ENCODE results near the gene SMIM7.
"Not testable (repeated sequence)": the region's sequence is repeated elsewhere in the genome, so short reads cannot be mapped to it uniquely, and the experiment has no call there.

Gene SMIM7

DNA sequence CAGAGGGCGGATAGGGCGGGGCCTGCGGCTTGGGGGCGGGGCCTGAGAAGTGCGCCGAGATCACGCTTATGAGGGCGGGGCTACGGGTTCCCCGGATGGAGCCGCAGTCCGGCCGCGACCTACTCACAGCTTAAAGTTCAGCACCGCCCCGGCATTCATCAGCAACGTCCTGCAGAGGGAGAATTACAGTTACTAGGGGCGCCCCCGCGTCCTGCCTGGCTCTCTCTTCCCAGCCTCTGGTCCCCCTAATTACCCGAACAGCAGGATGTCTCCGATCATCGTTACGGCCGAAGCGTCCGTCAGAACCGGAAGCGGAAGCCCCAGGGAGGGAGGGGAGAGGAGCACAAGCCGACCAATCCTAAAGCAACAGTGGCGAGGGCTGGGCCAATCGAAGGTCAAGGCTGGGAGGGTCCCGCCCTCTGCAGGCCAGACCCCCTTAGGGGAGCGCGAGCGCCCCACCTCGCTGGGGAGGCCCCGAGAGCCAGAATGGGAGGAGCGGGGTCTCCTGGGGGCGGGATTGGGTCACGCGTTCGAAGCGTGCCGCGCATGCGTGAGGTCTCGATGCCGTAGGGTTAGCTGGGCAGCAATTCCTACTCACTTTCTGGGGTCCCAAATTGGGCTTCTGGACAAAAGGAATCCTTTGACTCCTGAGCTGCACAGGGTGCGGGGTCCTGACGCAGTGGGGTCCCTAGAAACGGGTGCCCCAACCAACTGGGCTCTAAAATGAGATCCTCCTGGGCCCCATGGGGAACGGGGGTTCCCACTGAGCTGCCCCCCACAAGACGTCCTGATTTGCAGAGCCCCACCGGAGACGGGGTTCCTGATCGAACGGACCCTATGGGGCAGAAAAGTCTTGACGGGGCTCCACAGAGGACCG is at the start of gene SMIM7:
Gene SMIM7 (minus strand): TSS at position 313 of the 877 bp plus-strand sequence. CDS start 34 bp downstream, at position 279.
- DNase-seq: peak; percentile 98 to 99 (median 98)

DNA sequence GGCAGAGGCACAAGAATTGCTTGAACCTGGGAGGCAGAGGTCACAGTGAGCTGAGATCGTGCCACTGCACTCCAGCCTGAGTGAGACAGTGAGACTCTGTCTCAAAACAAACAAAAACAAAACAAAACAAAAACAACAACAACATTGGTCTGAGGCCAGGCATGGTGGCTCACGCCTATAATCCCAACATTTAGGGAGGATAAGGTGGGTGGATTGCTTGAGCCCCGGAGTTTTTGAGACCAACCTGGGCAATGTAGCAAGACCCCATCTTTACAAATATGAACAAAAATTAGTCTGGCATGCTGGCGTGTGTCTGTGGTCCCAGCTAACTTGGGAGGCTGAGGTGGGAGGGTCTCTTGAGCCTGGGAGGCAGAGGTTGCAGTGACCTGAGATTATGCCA is 43.7 kb upstream of the SMIM7 start:
- DNase-seq: no peak

DNA sequence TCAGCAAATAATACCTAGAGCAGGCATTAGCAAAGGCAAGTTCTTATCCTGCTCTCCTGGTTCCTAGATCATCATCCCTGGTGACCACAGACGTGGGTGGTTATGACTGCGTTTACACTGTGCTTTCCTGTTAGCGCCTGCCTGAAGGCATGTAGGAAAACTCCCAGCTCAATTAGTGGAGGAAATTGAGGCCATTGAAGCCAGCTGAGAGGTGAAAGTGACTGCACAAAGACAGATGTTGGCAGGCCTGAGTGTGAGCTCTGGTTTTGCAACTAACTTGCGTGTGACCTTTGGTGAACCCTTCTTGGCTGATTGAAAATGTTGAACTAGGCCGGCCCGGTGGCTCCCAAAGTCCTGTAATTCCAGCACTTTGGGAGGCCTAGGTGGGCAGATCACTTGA is 42.2 kb upstream of the SMIM7 start:
- peak; percentile 43 to 63 (median 57) for DNase-seq

DNA sequence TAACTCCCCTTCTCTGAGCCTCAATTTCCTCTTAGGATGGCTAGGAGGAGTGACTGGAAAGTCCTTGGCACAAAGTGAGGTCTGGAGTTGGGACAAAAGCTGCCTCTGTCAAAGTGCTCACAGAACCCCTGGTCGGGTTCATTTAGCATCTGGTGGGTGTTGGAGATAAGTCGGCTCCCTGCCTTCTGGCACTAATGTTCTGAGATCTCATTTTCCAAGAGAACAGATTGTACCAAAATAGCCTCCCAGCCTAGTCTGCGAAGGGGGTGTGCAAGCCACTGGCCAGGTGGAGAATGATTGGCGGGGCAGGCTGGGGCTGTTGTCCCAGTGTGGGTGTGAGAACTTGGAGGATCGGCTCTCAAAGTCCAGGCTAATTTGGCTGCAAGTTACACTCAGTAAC is 39.0 kb upstream of the SMIM7 start:
- no peak for DNase-seq

DNA sequence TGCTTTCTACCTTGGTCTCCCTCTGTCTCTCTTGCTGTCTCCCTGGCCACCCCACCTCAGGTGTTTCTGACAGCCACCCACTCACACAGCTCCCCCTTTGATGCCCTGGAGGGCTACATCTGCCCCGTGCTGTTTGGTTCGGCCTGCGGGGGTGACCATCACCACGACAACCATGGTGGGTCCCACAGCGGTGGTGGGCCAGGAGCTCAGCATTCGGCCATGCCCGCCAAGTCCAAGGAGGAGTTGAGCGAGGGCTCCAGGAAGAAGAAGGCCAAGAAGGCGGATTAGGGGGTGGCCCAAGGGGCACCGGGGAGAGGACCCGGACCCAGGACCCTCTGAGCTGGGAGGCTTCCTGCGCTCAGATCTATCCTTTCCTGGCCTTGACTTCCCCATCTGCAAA is 28.1 kb upstream of the SMIM7 start:
- DNase-seq: no peak

DNA sequence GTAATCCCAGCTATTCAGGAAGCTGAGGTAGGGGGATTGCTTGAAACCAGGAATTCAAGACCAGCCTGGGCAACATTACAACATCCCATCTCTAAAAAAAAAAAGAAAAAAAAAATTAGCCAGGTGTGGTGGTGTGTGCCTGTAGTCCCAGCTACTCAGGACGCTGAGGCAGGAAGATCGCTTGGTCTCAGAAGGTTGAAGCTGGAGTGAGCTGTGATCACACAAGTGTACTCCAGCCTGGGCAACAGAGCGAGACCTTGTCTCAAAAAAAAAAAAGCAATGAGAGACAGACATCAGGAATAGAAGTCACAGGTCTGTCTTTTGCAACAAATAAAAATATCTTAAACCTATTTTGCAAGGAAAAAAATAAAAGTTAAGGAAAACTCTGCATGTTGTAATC is 24.3 kb upstream of the SMIM7 start:
- no peak for DNase-seq

DNA sequence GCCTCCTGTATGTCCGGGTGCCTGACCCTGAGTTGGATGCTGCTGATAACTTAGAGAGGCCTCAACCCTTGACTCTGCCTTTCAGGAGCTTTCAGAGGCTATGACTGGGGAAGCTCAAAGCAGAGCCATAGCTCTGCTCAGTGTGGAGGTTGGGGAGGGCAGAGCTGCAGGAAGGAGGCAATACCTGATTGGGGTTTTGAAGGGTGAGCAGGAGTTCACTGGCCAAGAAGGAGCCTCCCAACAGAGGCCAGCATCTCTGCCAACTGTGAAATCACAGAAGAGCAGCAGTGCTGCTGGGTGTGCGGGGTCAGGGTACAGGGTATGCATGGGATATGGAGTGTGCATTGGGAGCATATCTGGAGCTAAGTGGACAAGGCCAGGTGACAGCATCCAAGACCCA is 22.6 kb upstream of the SMIM7 start:
- no peak for DNase-seq

DNA sequence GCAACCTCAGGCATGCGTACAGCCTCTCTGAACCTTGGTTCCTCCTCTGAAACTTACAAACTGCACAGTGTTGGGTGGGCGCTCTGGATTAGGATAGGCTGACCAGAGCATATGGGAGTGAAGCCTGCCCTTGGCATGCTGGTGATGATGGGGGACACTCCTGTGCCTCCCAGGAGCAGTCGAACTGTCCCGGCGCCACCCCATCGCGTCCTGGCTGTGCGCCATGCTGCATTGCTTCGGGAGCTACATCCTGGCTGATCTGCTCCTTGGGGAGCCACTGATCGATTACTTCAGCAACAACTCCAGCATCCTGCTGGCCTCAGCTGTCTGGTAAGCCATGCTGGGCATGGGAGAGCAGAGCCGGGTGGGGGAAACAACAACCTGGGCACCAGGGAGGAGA is 19.9 kb upstream of the SMIM7 start:
- DNase-seq: no peak

DNA sequence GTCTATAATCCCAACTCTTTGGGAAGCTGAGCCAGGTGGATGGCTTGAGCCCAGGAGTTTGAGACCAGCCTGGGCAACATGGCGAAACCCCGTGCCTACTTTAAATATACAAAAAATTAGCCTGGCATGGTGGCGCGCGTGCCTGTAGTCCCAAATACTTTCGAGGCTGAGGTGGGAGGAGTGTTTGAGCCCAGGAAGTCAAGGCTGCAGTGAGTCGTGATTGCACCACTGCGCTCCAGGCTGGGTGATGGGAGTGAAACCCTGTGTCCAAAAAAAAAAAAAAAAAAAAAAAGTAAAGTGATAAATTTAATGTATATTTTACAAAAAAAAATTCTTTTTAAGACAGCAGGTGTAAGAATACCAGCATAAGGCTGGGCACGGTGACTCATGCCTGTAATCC is 18.6 kb upstream of the SMIM7 start:
- peak in 1 of 3 donors; percentile 22 for DNase-seq

DNA sequence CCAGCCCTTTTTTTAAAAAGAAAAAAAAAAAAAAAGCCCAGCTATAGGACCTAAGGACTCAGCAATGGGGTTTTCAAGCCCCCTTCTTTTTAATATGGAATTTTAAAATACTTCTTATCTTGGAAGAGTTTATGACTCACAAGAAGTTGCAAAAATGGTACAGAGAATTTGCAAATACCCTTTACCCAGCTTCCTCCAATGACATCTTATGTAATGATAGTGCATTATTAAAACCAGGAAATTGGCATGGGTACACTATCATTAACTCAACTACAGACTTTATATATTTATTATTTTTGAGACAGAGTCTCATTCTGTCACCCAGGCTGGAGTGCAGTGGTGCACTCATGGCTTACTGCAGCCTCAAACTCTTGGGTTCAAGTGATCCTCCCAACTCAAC is 17.1 kb upstream of the SMIM7 start:
- peak; percentile 31 to 70 (median 53) for DNase-seq

DNA sequence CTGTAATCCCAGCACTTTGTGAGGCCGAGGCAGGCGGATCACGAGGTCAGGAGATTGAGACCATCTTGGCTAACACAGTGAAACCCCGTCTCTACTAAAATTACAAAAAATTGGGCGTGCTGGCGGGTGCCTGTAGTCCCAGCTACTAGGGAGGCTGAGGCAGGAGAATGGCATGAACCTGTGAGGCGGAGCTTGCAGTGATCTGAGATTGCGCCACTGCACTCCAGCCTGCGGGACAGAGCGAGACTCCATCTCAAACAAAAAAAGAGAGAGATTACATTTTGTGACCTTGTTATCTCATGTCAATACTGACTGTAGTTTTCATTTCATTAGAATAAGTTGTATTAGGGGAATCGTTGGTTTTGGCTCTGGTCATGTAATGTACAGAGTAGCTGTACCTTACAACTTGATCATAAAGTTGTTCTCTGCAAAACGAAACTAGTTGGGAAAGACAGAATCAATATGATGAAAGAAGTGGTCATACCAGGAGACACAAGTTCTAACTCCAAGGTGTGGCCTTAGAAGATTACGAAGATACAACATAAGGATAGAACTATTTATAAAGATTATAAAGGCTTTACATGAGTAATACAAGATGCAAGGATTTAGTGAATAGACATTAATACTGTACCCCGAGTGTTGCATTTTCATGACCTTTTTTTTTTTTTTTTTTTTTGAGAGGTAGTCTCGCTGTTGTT is 16.3 kb upstream of the SMIM7 start:
- DNase-seq: no peak

DNA sequence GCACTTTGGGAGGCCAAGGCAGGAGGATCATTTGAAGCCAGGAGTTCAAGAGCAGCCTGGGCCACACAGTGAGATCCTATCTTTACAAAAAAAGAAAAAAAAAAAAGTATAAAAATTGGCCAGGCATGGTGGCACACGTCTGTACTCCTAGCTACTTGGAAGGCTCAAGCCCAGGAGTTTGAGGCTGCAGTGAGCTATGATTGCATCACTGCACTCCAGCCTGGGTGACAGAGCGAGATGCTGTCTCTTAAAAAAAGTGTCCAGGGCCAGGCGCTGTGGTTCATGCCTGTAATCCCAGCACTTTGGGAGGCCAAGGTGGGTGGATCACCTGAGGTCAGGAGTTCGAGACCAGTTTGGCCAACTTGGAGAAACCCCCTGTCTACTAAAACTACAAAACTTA is 13.9 kb upstream of the SMIM7 start:
- not testable (repeated sequence) for DNase-seq

DNA sequence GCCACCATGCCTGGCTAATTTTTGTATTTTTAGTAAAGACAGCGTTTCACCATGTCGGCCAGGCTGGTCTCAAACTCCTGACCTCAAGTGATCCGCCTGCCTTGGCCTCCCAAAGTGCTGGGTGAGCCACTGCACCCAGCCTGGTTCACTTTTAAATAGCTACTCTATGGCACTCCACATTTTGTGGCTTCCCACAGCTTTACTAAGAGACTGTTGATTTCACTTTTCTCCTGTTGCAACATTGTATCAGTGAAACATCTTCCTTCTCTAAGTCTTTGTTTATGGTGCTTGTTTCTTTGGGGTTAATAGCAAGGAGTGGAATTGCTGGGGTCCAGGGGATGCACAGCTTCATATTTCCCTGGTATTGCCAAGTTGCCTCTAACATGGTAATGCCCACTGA is 13.3 kb upstream of the SMIM7 start:
- peak in 1 of 3 donors; percentile 18 for DNase-seq

DNA sequence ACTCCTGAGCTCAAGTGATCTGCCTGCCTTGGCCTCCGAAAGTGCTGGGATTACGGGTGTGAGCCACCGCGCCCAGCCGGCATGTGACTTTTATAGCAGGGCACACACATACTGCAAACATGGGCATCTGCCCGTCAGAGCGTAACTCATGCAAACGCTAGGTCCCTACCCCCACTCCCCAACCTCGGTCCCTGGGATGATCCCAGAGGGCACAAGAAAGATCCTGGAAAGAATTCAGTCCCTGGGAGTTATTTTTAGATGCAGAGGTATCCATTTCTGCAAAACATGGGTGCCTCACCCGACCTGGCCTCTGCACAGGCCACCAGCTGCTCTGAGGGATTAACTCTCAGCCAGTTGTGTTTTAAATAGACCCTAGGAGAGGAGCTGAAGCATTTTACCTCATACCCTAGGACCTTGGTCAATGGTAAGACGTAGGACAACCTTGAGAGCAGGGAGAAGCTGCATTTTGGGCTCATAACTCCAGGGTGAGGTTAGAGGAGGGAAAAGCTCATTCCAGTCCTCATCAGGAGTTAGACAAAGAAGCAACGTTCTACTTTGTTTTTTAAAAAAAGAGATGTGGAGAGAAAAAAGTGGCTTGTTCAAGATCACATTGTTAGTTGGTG is 11.8 kb upstream of the SMIM7 start:
- no peak for DNase-seq

DNA sequence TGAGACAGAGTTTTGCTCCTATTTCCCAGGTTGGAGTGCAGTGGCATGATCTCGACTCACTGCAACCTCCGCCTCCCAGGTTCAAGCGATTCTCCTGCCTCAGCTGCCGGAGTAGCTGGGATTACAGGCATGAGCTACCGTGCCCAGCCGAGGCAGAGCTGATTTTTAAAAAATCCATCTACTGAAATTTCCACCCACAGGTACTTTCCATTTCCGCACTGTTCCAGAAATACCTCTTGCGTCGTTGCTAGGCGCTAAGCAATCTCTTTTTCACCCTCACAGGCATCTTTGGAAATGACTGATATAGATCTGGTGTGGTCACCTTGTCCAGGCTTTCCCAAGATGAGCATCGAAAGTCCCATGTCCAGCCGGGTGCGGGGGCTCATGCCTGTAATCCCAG is 10.3 kb upstream of the SMIM7 start:
- no peak for DNase-seq

DNA sequence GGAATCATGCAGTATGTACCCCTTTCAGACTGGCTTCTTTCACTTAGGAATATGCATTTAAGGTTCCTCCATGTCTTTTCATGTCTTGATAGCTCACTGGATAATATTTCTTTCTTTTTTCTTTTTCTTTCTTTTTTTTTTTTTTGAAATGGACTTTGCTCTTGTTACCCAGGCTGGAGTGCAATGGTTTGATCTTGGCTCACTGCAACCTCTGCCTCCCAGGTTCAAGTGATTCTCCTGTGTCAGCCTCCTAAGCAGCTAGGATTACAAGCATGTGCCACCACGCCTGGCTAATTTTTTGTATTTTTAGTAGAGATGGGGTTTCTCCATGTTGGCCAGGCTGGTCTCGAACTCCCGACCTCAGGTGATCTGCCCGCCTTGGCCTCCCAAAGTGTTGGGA is 8.8 kb upstream of the SMIM7 start:
- DNase-seq: not testable (repeated sequence)

DNA sequence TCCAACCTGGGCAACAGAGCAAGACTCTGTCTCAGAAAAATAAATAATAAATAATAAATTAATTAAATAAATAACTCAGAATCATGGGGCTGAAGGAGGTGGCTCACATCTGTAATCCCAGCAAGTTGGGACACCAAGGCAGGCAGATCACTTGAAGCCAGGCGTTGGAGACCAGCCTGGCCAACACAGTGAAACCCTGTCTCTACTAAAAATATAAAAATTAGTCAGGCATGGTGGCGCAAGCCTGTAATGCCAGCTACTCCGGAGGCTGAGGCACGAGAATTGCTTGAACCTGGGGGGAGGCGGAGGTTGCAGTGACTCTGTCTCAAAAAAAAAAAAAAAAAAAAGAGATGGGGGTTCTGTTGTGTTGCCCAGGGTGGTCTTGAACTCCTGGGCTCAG is 8.2 kb upstream of the SMIM7 start:
- DNase-seq: peak in 1 of 3 donors; percentile 6

DNA sequence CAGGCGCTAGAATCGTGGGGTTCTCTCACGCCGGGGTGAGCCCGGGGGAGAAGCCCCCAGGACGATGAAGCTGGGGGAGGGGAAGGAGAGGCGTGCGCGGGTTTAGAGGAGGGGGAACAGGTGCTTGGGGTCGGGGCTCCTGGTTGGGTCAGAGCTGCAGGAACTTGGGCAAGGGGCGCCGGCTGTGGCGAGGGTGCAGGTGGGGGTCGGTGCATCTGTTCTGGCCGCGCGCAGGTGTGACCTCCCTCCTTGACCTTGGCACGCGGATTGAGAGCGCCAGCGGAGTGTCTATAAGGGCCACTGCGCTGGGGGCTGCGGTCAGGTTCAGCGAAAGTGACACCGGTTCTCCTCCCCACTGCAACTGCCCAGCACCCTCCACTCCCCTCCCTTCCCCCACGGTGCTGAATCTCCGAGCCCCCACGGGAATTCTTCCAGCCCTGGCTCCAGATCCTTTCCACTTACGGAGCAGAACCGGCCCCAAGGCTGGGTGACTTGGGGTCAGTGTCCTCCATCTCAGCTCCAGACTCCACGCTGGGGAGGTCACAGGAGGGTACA is 1.6 kb upstream of the SMIM7 start:
- DNase-seq: peak in 1 of 3 donors; percentile 10

DNA sequence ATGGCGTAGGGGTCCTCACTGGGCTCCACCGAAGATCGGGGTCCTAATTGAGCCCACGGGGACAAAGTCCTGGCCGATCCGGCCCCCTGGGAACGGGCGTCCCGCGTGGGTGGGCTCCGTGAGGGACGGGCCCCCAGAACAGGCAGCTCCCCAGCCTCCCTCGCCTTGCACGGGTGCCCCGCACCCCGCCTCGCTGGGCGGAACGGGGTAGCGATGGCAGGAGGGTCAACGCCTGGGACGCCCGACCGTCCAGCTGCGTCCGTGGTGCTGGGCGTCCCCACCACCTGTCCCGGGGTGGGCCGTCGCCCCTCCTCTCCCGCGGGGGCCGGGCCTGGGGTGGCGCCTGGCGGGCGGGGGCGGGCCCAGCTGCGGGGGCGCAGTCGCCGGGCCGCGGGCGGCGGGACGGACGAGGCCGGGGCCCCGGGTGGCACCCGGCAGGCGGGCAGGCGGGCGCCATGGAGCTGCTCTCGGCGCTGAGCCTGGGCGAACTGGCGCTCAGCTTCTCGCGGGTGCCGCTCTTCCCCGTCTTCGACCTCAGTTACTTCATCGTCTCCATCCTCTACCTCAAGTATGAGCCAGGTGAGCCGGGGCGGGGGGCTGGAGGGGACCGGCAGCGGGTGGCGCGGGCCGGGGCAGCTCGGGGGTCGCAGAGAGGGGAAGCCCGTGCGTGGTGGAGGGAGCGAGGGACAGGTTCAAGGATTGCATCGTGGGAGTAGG is 977 bp upstream of the SMIM7 start, which contains the start of gene TMEM38A:
Gene TMEM38A (plus strand): TSS at position 377 of the 717 bp plus-strand sequence. CDS start 79 bp downstream, at position 456.
- DNase-seq: peak; percentile 24 to 72 (median 44)

DNA sequence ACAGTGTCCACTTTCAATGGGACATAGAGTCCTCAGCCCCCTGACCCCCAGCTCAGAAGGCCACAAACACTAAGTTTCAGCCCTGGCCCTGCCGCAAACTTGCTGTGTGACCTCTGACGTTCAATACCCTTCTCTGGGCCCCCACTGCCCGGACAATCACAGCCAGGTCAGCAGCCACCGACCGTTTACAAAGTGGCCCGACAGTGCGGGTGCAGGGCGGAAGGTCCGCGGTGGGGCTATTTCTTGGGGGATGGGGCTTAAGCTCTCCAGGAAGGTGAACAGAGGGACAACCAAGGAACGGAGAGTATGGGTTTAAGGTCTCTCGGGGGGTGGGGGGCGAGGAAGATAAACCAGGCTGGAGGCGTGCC is 496 bp downstream of the SMIM7 start:
- DNase-seq: no peak

DNA sequence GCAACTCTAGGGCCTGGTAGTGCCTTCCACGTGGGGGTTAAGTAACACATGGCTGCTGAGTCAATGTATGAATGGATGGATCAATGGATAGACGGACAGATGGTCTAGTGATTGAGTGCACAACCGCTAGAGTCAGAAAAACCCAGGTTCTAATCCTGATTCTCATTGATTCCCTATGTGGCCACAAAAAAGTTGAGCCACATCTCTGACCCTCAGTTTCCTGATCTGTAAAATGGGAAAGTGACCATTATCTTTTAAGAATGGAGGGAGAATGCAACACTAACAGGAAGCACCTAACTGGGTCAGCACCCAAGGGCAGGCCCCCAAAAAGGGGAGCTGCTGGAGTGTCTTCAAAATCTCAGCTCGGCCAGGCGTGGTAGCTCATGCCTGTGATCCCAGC is 2.6 kb downstream of the SMIM7 start:
- DNase-seq: no peak

DNA sequence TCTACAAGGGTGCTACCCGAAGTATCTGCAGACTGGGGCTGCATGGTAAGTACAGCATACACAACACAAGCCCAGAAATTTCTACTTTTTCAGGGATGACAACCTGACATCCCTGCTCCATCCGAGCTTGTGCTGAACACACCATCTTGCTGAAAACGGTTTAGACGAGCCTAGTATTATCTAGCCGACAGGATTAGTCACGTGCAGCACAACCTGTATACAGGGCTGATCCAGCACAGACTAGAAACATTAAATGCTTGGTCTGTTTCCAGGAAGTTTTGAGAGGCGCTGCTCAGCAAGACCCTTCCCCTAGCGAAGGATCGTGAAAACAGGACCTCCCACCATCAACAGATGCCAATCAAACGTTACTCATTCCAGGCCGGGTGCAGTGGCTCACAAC is 4.2 kb downstream of the SMIM7 start:
- DNase-seq: no peak

DNA sequence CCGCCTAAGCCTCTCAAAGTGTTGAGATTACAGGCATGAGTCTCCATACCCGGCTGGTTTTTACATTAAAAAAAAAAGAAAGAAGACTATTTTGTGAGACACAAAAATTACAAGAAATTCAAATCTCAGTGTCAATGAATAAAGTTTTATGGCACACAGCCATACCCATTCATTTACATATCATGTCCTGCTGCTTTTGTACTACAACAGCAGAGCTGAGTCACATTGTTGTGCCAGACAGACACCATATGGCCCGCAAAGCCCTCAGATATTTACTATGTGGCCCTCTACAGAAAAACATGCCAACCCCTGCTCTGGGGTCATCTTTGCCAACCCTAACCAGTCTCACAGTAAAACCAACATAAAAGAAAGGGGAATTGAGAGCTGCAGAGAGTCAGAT is 5.3 kb downstream of the SMIM7 start:
- no peak for DNase-seq
